Measurements from ENCODE around the gene CEP97.

Gene CEP97

GRCh38 chr3:101724329-101725193, at the start of gene CEP97:
Gene CEP97, plus strand, starts transcription at chr3:101724614. Its CDS starts 63 bp downstream, at chr3:101724677.
- Histone ChIP-seq H3K27me3 (replicated peaks; ENCODE audit: insufficient read depth, low read length) (no peaks in the 10 kb centered on the region), H3K27ac (ENCODE audit: low read length) (peak within 1 kb of the TSS; percentile 75), H3K4me1 (ENCODE audit: low read length) (peaks cover 28% of the 10 kb centered on the region), H4K20me1 (ENCODE audit: insufficient read depth, low read length) (no peaks in the 10 kb centered on the region; the same call in 1 of the 2 replicates), H3K9ac (ENCODE audit: low read length) (peak within 1 kb of the TSS; percentile 87), H3K4me3 (ENCODE audit: low read length) (peak within 1 kb of the TSS; percentile 93), H2AFZ (ENCODE audit: low read length) (peak within 1 kb of the TSS; percentile 91), H3K9me3 (replicated peaks; ENCODE audit: insufficient read depth, low read length) (no peaks in the 10 kb centered on the region), H3F3A (ENCODE audit: insufficient read depth, low read length) (peaks cover 37% of the 10 kb centered on the region), H3K4me2 (ENCODE audit: low read depth, low read length) (peak within 1 kb of the TSS; percentile 70), H3K79me2 (ENCODE audit: low read length) (peaks cover 43% of the 10 kb centered on the region), H3K36me3 (replicated peaks; ENCODE audit: insufficient read depth, low read length) (0 out of 2 replicates have a peak, but pooled peaks cover 7% of the 10 kb centered on the region), H3K9me2 (replicated peaks; ENCODE audit: insufficient read depth, low read length) (no peaks in the 10 kb centered on the region)
- TF ChIP-seq EZH2phosphoT487 (IDR thresholded peaks at IDR 0.05; ENCODE audit: low read length) (no peak), EZH2 (optimal IDR thresholded peaks at IDR 0.05; ENCODE audit: low read depth, low read length) (no peak), CTCF (IDR thresholded peaks at IDR 0.05; ENCODE audit: low read length) (no peak)
- DNase-seq, result peak; percentile 90

- peaks cover 75% of the 10 kb centered on the region for H3K79me2 ChIP-seq (ENCODE audit: low read length)
- H3K9ac ChIP-seq (ENCODE audit: low read length), result peak overlapping the region; percentile 98; the same call in 1 of the 2 replicates
- H4K20me1 ChIP-seq (ENCODE audit: insufficient read depth, low read length), result no peaks in the 10 kb centered on the region
- peak overlapping the region; percentile 100 for H3K4me3 ChIP-seq (ENCODE audit: low read length)
- peaks cover 4% of the 10 kb centered on the region for H3K36me3 ChIP-seq (replicated peaks; ENCODE audit: insufficient read depth, low read length)
- H3K9me2 ChIP-seq (replicated peaks; ENCODE audit: insufficient read depth, low read length), result no peaks in the 10 kb centered on the region
- peaks cover 15% of the 10 kb centered on the region for H3K4me1 ChIP-seq (ENCODE audit: low read length)
- peak overlapping the region; percentile 95; the same call in 1 of the 2 replicates for H3K27ac ChIP-seq (ENCODE audit: low read length)
- no peaks in the 10 kb centered on the region for H3K9me3 ChIP-seq (replicated peaks; ENCODE audit: insufficient read depth, low read length)
- no peak for DNase-seq
- H3F3A ChIP-seq (ENCODE audit: insufficient read depth, low read length), result peaks cover 28% of the 10 kb centered on the region
- no peaks in the 10 kb centered on the region for H3K27me3 ChIP-seq (replicated peaks; ENCODE audit: insufficient read depth, low read length)
- H3K4me2 ChIP-seq (ENCODE audit: low read depth, low read length), result peak overlapping the region; percentile 78
- peak overlapping the region; percentile 41; the same call in 1 of the 2 replicates for H2AFZ ChIP-seq (ENCODE audit: low read length)
- TF ChIP-seq EZH2phosphoT487 (IDR thresholded peaks at IDR 0.05; ENCODE audit: low read length) (no peak), EZH2 (optimal IDR thresholded peaks at IDR 0.05; ENCODE audit: low read depth, low read length) (no peak), CTCF (IDR thresholded peaks at IDR 0.05; ENCODE audit: low read length) (no peak)
These were observed 48.7 kb upstream of the CEP97 start for GRCh38 chr3:101675709-101676215.

GRCh38 chr3:101676216-101676764, 48.1 kb upstream of the CEP97 start:
- peaks cover 74% of the 10 kb centered on the region for H3K79me2 ChIP-seq (ENCODE audit: low read length)
- H2AFZ ChIP-seq (ENCODE audit: low read length), result peak overlapping the region; percentile 99
- DNase-seq, result peak; percentile 98
- H3K4me1 ChIP-seq (ENCODE audit: low read length), result peaks cover 15% of the 10 kb centered on the region
- H3K27me3 ChIP-seq (replicated peaks; ENCODE audit: insufficient read depth, low read length), result no peaks in the 10 kb centered on the region
- peak overlapping the region; percentile 100 for H3K4me3 ChIP-seq (ENCODE audit: low read length)
- H3K9ac ChIP-seq (ENCODE audit: low read length), result peak overlapping the region; percentile 98
- H3F3A ChIP-seq (ENCODE audit: insufficient read depth, low read length), result peaks cover 30% of the 10 kb centered on the region
- H3K27ac ChIP-seq (ENCODE audit: low read length), result peak overlapping the region; percentile 95
- H3K36me3 ChIP-seq (replicated peaks; ENCODE audit: insufficient read depth, low read length), result peaks cover 9% of the 10 kb centered on the region
- H3K9me3 ChIP-seq (replicated peaks; ENCODE audit: insufficient read depth, low read length), result no peaks in the 10 kb centered on the region
- peak overlapping the region; percentile 89 for H3K4me2 ChIP-seq (ENCODE audit: low read depth, low read length)
- H3K9me2 ChIP-seq (replicated peaks; ENCODE audit: insufficient read depth, low read length), result no peaks in the 10 kb centered on the region
- TF ChIP-seq EZH2 (optimal IDR thresholded peaks at IDR 0.05; ENCODE audit: low read depth, low read length), result no peak
- TF ChIP-seq EZH2phosphoT487 (IDR thresholded peaks at IDR 0.05; ENCODE audit: low read length), result no peak
- TF ChIP-seq CTCF (IDR thresholded peaks at IDR 0.05; ENCODE audit: low read length), result no peak
- no peaks in the 10 kb centered on the region for H4K20me1 ChIP-seq (ENCODE audit: insufficient read depth, low read length)
